ENCODE results near the gene C1QTNF8. TPM values are rescaled to one million over a fixed set of nuclear protein-coding genes. Genes with fewer than 3 reads are reported as not detected.
"Not testable (repeated sequence)": the region's sequence is repeated elsewhere in the genome, so short reads cannot be mapped to it uniquely, and the experiment has no call there.

Gene C1QTNF8
- total RNA-seq, 2 donors from 2014 or later = 4.3 to 7.0 TPM

- Histone ChIP-seq H3K4me3 (peak overlapping the region; percentile 70), H3K27me3 (replicated peaks; ENCODE audit: insufficient read depth) (no peaks in the 10 kb centered on the region), H3K27ac (peak overlapping the region; percentile 61 to 88), H3K9me3 (peaks cover 13% of the 10 kb centered on the region), H3K36me3 (no peaks in the 10 kb centered on the region), H3K4me1 (ENCODE audit: control insufficient read depth in 1 of 2, low read depth in 2 of 2) (peaks cover 14 to 37% of the 10 kb centered on the region in 2 donors)
- TF ChIP-seq, protein P1, sequence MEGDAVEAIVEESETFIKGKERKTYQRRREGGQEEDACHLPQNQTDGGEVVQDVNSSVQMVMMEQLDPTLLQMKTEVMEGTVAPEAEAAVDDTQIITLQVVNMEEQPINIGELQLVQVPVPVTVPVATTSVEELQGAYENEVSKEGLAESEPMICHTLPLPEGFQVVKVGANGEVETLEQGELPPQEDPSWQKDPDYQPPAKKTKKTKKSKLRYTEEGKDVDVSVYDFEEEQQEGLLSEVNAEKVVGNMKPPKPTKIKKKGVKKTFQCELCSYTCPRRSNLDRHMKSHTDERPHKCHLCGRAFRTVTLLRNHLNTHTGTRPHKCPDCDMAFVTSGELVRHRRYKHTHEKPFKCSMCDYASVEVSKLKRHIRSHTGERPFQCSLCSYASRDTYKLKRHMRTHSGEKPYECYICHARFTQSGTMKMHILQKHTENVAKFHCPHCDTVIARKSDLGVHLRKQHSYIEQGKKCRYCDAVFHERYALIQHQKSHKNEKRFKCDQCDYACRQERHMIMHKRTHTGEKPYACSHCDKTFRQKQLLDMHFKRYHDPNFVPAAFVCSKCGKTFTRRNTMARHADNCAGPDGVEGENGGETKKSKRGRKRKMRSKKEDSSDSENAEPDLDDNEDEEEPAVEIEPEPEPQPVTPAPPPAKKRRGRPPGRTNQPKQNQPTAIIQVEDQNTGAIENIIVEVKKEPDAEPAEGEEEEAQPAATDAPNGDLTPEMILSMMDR (IDR thresholded peaks at IDR 0.05) = no peak
- DNase-seq (ENCODE audit: low spot score) (no peak), ATAC-seq (ENCODE audit: insufficient number of reproducible peaks, low FRiP score, low read depth) (no peak)
Measured at GRCh38 chr16:1088295-1089170, 7.5 kb downstream of the C1QTNF8 start.

DNA sequence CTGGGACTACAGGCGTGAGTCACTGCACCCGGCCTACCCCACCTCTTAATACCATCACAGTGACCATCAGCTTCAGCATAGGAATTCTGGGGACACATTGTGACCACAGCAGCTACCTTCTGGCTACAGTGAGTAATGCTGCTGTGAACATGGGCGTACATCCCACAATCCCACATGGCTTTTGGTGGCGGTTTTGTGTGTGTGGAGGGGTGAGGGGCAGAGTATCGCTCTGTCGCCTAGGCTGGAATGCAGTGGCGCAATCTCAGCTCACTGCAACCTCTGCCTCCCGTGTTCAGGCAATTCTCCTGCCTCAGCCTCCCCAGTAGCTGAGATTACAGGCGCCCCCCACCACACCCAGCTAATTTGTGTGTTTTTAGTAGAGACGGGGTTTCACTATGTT, 9.6 kb downstream of the C1QTNF8 start:
- H3K4me3 ChIP-seq; DNase-seq (ENCODE audit: low spot score); H3K27me3 ChIP-seq (replicated peaks; ENCODE audit: insufficient read depth); H3K36me3 ChIP-seq; ATAC-seq (ENCODE audit: insufficient number of reproducible peaks, low FRiP score, low read depth); H3K27ac ChIP-seq: not testable (repeated sequence)
- peaks cover 17 to 55% of the 10 kb centered on the region in 2 donors for H3K4me1 ChIP-seq (ENCODE audit: control insufficient read depth in 1 of 2, low read depth in 2 of 2)
- H3K9me3 ChIP-seq = peaks cover 13% of the 10 kb centered on the region

GRCh38 chr16:1084971-1085370, 11.1 kb downstream of the C1QTNF8 start:
- peaks cover 23 to 55% of the 10 kb centered on the region in 2 donors for H3K4me1 ChIP-seq (ENCODE audit: control insufficient read depth in 1 of 2, low read depth in 2 of 2)
- H3K27me3 ChIP-seq (replicated peaks; ENCODE audit: insufficient read depth) = no peaks in the 10 kb centered on the region
- no peak overlapping the region for H3K4me3 ChIP-seq
- H3K27ac ChIP-seq = no peak overlapping the region
- ATAC-seq (ENCODE audit: insufficient number of reproducible peaks, low FRiP score, low read depth) (no peak), DNase-seq (ENCODE audit: low spot score) (no peak)
- TF ChIP-seq, protein P1 (IDR thresholded peaks at IDR 0.05) = no peak
- H3K36me3 ChIP-seq = no peaks in the 10 kb centered on the region
- H3K9me3 ChIP-seq = peaks cover 13% of the 10 kb centered on the region

DNA sequence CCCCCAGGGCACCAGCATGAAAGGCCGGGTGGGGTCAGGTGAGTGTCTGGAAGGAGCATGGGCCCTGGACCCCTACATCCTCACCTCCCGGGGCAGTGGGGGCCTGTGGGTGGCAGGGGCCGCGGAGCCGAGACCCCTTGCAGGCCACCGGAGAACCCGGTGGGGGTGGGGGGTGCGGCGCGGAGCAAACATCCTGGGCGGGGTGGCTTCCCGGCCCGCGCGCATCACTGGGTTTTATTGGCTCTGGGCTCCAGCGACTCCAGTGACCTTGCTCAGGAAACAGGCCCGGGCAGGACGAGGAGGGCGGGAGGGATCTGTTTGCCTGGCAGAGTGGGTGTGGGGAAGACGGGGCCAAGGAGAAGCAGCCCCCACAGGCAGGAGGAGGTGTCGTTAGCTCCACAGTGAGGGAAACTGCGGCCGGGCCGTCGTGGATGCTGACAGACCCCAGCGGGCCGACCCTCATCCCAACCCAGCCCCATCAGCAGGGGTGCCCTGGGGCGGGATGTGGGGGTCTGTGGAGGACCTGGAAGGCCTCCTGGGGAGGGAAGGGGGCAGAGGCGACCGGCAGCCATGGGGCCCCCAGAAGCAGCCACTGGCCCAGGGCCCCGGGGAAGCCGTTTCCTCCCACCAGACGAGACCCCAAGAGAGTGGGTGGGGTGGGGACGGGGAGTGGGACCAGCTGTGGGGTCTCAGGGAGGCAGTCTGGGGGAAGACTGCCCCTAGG, 12.9 kb downstream of the C1QTNF8 start:
- Histone ChIP-seq H3K4me1 (ENCODE audit: control insufficient read depth in 1 of 2, low read depth in 2 of 2) (peaks cover 28 to 55% of the 10 kb centered on the region in 2 donors), H3K4me3 (no peak overlapping the region), H3K27me3 (replicated peaks; ENCODE audit: insufficient read depth) (no peaks in the 10 kb centered on the region), H3K36me3 (no peaks in the 10 kb centered on the region), H3K9me3 (peaks cover 13% of the 10 kb centered on the region), H3K27ac (no peak overlapping the region)
- ATAC-seq (ENCODE audit: insufficient number of reproducible peaks, low FRiP score, low read depth) = no peak
- no peak for DNase-seq (ENCODE audit: low spot score)
- TF ChIP-seq, protein P1 (IDR thresholded peaks at IDR 0.05) = no peak

DNA sequence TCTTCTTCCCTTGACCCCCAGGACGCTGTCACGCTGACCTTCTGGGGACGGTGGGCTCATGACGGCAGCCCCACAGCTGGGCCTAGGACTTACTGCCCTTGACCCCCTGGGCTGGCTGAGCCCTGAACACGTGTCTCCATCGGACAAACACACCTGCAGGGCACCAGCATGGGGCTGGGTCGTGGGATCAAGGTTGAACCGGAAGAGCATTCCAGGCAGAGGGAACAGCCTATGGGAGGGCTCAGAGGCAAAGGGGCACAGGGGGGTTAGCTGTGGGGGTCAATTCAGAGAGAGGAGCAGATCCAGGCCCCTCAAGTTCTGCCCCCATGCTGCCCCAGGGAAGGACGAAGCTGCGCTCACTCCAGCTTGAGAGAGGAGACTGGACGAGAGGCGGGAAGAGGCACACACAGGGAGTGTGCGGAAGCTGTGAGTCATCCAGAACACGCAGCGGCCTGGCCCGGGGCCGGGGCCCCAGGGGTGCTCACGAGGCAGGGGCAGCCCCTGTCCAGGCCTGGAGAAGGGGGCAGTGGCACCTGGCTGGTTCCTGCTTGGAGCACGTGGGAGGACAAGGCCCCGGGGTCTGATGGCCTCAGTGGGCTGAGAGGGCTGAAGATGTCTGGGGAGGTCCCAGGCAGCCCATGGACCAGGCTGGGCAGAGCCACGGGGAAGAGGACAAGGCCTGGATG, 13.6 kb downstream of the C1QTNF8 start:
- Histone ChIP-seq H3K9me3 (peaks cover 13% of the 10 kb centered on the region), H3K36me3 (no peaks in the 10 kb centered on the region), H3K27ac (no peak overlapping the region), H3K4me3 (no peak overlapping the region), H3K27me3 (replicated peaks; ENCODE audit: insufficient read depth) (no peaks in the 10 kb centered on the region), H3K4me1 (ENCODE audit: control insufficient read depth in 1 of 2, low read depth in 2 of 2) (peaks cover 36 to 59% of the 10 kb centered on the region in 2 donors)
- ATAC-seq (ENCODE audit: insufficient number of reproducible peaks, low FRiP score, low read depth) (no peak), DNase-seq (ENCODE audit: low spot score) (no peak)
- TF ChIP-seq, protein P1 (IDR thresholded peaks at IDR 0.05) = no peak

All from thoracic aorta (tissue), 2 donors.